Activated T-helper 2 cell treated with anti-CD3 and anti-CD28 coated beads, Interferon-gamma antibody, Interleukin-2, Interleukin-4, amounts not matched to agents 10 μg/mL and 5 μg/mL and 100 μg/mL, durations not matched to agents 14 hours and 24 hours and 36 hours (primary cell): ENCODE results near the gene SCG5. TPM values are rescaled to one million over a fixed set of nuclear protein-coding genes. Genes with fewer than 3 reads are reported as not detected.
"Not testable (repeated sequence)": the region's sequence is repeated elsewhere in the genome, so short reads cannot be mapped to it uniquely, and the experiment has no call there.

Experiments
- DNase-seq: peaks from one replicate; pipeline ENCODE4 v3.0.0; 2021; ENCODE audit warnings: low spot score
- H3K27ac Mint-ChIP-seq: one replicate; pipeline ENCODE4 v1.8.0; 2021; ENCODE audit warnings: mixed read lengths
- H3K27me3 Mint-ChIP-seq: one replicate; pipeline ENCODE4 v1.8.0; 2021; ENCODE audit warnings: low read depth, mixed read lengths
- H3K36me3 Mint-ChIP-seq: one replicate; pipeline ENCODE4 v1.8.0; 2021; ENCODE audit warnings: low read depth, mixed read lengths
- H3K4me1 Mint-ChIP-seq: one replicate; pipeline ENCODE4 v1.8.0; 2021; ENCODE audit warnings: low read depth, mixed read lengths
- H3K4me3 Mint-ChIP-seq: one replicate; pipeline ENCODE4 v1.8.0; 2021; ENCODE audit warnings: low read depth, mild to moderate bottlenecking, moderate library complexity, mixed read lengths
- H3K9me3 Mint-ChIP-seq: one replicate; pipeline ENCODE4 v1.8.0; 2021; ENCODE audit warnings: mixed read lengths
- intact Hi-C: fragments of 100-400 bp; cut with micrococcal nuclease; formaldehyde crosslinking; loops from one replicate; pipeline ENCODE4 v1.15.1; 2023
- total RNA-seq: library from RNA; stranded (reverse); gene quantifications from 2 replicates; pipeline ENCODE4 v1.2.3, GENCODE V29; 2022

Gene SCG5
- 2.0 and 3.7 TPM in 2 replicates for total RNA-seq

- no peaks in the 10 kb centered on the region for H3K9me3 Mint-ChIP-seq
- no peaks in the 10 kb centered on the region for H3K27me3 Mint-ChIP-seq
- DNase-seq = no peak
- H3K4me1 Mint-ChIP-seq = peaks cover 5% of the 10 kb centered on the region
- H3K4me3 Mint-ChIP-seq = no peak within 1 kb of the TSS
- H3K27ac Mint-ChIP-seq = no peak within 1 kb of the TSS
- H3K36me3 Mint-ChIP-seq = peaks cover 53% of the 10 kb centered on the region
- intact Hi-C loops = no loop called here
Measured at GRCh38 chr15:32641517-32642059, at the start of gene SCG5. Gene SCG5 (plus strand): TSS chr15:32641710. CDS start chr15:32643593, 1,883 bp downstream.

- H3K4me1 Mint-ChIP-seq, H3K9me3 Mint-ChIP-seq, DNase-seq, H3K27ac Mint-ChIP-seq, H3K4me3 Mint-ChIP-seq, H3K27me3 Mint-ChIP-seq, H3K36me3 Mint-ChIP-seq, intact Hi-C loops: not testable (repeated sequence)
Measured at GRCh38 chr15:32593151-32593550, 48.4 kb upstream of the SCG5 start, which contains the start of gene GOLGA8N. Gene GOLGA8N (plus strand): TSS chr15:32593456.

- H3K36me3 Mint-ChIP-seq, H3K9me3 Mint-ChIP-seq, H3K4me1 Mint-ChIP-seq, H3K4me3 Mint-ChIP-seq, intact Hi-C loops, DNase-seq, H3K27ac Mint-ChIP-seq, H3K27me3 Mint-ChIP-seq: not testable (repeated sequence)
Measured at GRCh38 chr15:32609518-32609917, 32.0 kb upstream of the SCG5 start.

- H3K9me3 Mint-ChIP-seq, H3K36me3 Mint-ChIP-seq, H3K4me3 Mint-ChIP-seq, H3K4me1 Mint-ChIP-seq, H3K27ac Mint-ChIP-seq, DNase-seq, intact Hi-C loops, H3K27me3 Mint-ChIP-seq: not testable (repeated sequence)
Measured at GRCh38 chr15:32610719-32611118, 30.8 kb upstream of the SCG5 start.

- Mint-ChIP-seq H3K4me3 (peak overlapping the region; percentile 98), H3K4me1 (peaks cover 12% of the 10 kb centered on the region), H3K36me3 (peaks cover 25% of the 10 kb centered on the region), H3K27ac (peak overlapping the region; percentile 97)
- H3K9me3 Mint-ChIP-seq, DNase-seq, H3K27me3 Mint-ChIP-seq, intact Hi-C loops: not testable (repeated sequence)
Measured at GRCh38 chr15:32614712-32615050, 26.8 kb upstream of the SCG5 start.

- Mint-ChIP-seq H3K4me3 (peak within 1 kb of the TSS; percentile 98), H3K27ac (peak within 1 kb of the TSS; percentile 97), H3K36me3 (peaks cover 25% of the 10 kb centered on the region), H3K4me1 (peaks cover 12% of the 10 kb centered on the region)
- peak; percentile 84 for DNase-seq
- H3K9me3 Mint-ChIP-seq, H3K27me3 Mint-ChIP-seq, intact Hi-C loops: not testable (repeated sequence)
Measured at GRCh38 chr15:32615051-32615870, 26.2 kb upstream of the SCG5 start, which contains the start of gene ARHGAP11A. Gene ARHGAP11A (plus strand): TSS chr15:32615504. CDS start chr15:32616212, 708 bp downstream.

GRCh38 chr15:32615871-32616426 is 25.6 kb upstream of the SCG5 start:
- intact Hi-C loops, H3K27me3 Mint-ChIP-seq, H3K9me3 Mint-ChIP-seq, DNase-seq: not testable (repeated sequence)
- H3K4me1 Mint-ChIP-seq = peaks cover 12% of the 10 kb centered on the region
- peak overlapping the region; percentile 98 for H3K4me3 Mint-ChIP-seq
- H3K27ac Mint-ChIP-seq = peak overlapping the region; percentile 97
- peaks cover 25% of the 10 kb centered on the region for H3K36me3 Mint-ChIP-seq

- peaks cover 9% of the 10 kb centered on the region for H3K4me1 Mint-ChIP-seq
Measured at GRCh38 chr15:32636410-32636809, 5.1 kb upstream of the SCG5 start.

GRCh38 chr15:32636908-32637567 is 4.5 kb upstream of the SCG5 start:
- H3K27ac Mint-ChIP-seq = no peak overlapping the region
- intact Hi-C loops = no loop called here
- H3K4me1 Mint-ChIP-seq = peaks cover 9% of the 10 kb centered on the region
- H3K4me3 Mint-ChIP-seq = no peak overlapping the region
- H3K9me3 Mint-ChIP-seq = no peaks in the 10 kb centered on the region
- H3K36me3 Mint-ChIP-seq = peaks cover 72% of the 10 kb centered on the region
- no peaks in the 10 kb centered on the region for H3K27me3 Mint-ChIP-seq
- no peak for DNase-seq

More at GRCh38 chr15:32636410-32636809, 5.1 kb upstream of the SCG5 start:
- H3K4me3 Mint-ChIP-seq = no peak overlapping the region
- no peaks in the 10 kb centered on the region for H3K9me3 Mint-ChIP-seq
- intact Hi-C loops = no loop called here
- H3K27ac Mint-ChIP-seq = peak overlapping the region; percentile 1
- H3K36me3 Mint-ChIP-seq = peaks cover 66% of the 10 kb centered on the region
- no peak for DNase-seq
- H3K27me3 Mint-ChIP-seq = no peaks in the 10 kb centered on the region

- Mint-ChIP-seq H3K36me3 (peaks cover 71% of the 10 kb centered on the region), H3K27me3 (no peaks in the 10 kb centered on the region), H3K9me3 (no peaks in the 10 kb centered on the region), H3K4me1 (peaks cover 9% of the 10 kb centered on the region), H3K4me3 (no peak overlapping the region), H3K27ac (no peak overlapping the region)
- intact Hi-C loops = no loop called here
- DNase-seq = no peak
Measured at GRCh38 chr15:32637704-32638103, 3.8 kb upstream of the SCG5 start.

- intact Hi-C loops = no loop called here
- no peak for DNase-seq
- H3K27ac Mint-ChIP-seq = no peak overlapping the region
Measured at GRCh38 chr15:32642667-32643435, 1.3 kb downstream of the SCG5 start.

GRCh38 chr15:32643907-32644445 is 2.5 kb downstream of the SCG5 start:
- intact Hi-C loops = no loop called here
- Mint-ChIP-seq H3K36me3 (peaks cover 51% of the 10 kb centered on the region), H3K27me3 (no peaks in the 10 kb centered on the region), H3K4me3 (no peak overlapping the region), H3K4me1 (peaks cover 5% of the 10 kb centered on the region), H3K9me3 (no peaks in the 10 kb centered on the region), H3K27ac (no peak overlapping the region)
- no peak for DNase-seq

More at GRCh38 chr15:32642667-32643435, 1.3 kb downstream of the SCG5 start:
- Mint-ChIP-seq H3K36me3 (peaks cover 48% of the 10 kb centered on the region), H3K4me3 (no peak overlapping the region), H3K9me3 (no peaks in the 10 kb centered on the region), H3K27me3 (no peaks in the 10 kb centered on the region), H3K4me1 (peaks cover 5% of the 10 kb centered on the region)
